HUES6 (cell line): ENCODE measurements around the gene CACNB2.

ENCODE experiments used
- H3K27ac ChIP-seq: 2 replicates; pipeline ENCODE4 v1.7.0; 2013; ENCODE audit warnings: low read depth, mild to moderate bottlenecking, low read length, inconsistent platforms
- H3K27me3 ChIP-seq: 2 replicates; pipeline ENCODE4 v1.6.1; 2013; ENCODE audit warnings: low read length; ENCODE audit not compliant: control insufficient read depth, insufficient read depth
- H3K36me3 ChIP-seq: 2 replicates; pipeline ENCODE4 v1.6.1; 2013; ENCODE audit warnings: low read length; ENCODE audit not compliant: control insufficient read depth, insufficient read depth
- H3K4me1 ChIP-seq: 2 replicates; pipeline ENCODE4 v1.6.1; 2013; ENCODE audit warnings: low read length; ENCODE audit not compliant: control insufficient read depth, insufficient read depth
- H3K4me3 ChIP-seq: 2 replicates; pipeline ENCODE4 v1.5.1; 2013; ENCODE audit warnings: low read depth, low read length
- H3K9ac ChIP-seq: one replicate; pipeline ENCODE4 v1.6.1; 2013; ENCODE audit warnings: mild to moderate bottlenecking, low read length
- H3K9me3 ChIP-seq: 2 replicates; pipeline ENCODE4 v1.6.1; 2013; ENCODE audit warnings: low read depth, low read length; ENCODE audit not compliant: control insufficient read depth, insufficient read depth

The CACNB2 gene

GRCh38 chr10:18514537-18514936 lies 374.3 kb downstream of the CACNB2 start:
- Histone ChIP-seq H3K4me3 (no peak overlapping the region), H3K36me3 (0 out of 2 replicates have a peak, but pooled peaks cover 3% of the 10 kb centered on the region), H3K9ac (no peak overlapping the region), H3K4me1 (no peaks in the 10 kb centered on the region; the same call in 1 of the 2 replicates), H3K9me3 (no peaks in the 10 kb centered on the region), H3K27me3 (no peaks in the 10 kb centered on the region), H3K27ac (no peak overlapping the region)

DNA sequence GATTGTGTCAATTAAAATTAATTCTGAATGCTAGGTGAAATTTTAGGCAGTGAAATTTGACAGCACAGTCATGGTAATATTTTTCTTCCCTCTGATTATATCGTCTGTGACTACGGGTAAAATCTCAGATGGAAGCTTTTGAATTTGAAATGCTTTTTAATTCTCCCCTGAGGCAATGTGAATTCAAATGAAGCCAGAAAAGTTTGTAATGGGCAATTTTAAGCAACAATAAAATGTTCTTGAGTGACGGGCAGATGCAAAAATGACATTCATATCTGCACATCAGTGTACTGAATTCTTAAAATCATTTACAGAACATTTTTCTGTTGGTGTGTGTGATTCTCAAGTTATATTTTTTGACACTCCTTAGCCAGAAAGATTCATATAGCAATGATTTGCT lies 376.6 kb downstream of the CACNB2 start:
- Histone ChIP-seq H3K36me3 (0 out of 2 replicates have a peak, but pooled peaks cover 3% of the 10 kb centered on the region), H3K4me1 (no peaks in the 10 kb centered on the region; the same call in 1 of the 2 replicates), H3K27me3 (no peaks in the 10 kb centered on the region), H3K9me3 (no peaks in the 10 kb centered on the region), H3K27ac (no peak overlapping the region), H3K9ac (no peak overlapping the region), H3K4me3 (no peak overlapping the region)

- no peaks in the 10 kb centered on the region for H3K27me3 ChIP-seq
- no peaks in the 10 kb centered on the region for H3K9me3 ChIP-seq
- H3K36me3 ChIP-seq: no peaks in the 10 kb centered on the region
- no peak overlapping the region for H3K4me3 ChIP-seq
- no peak overlapping the region for H3K27ac ChIP-seq
- H3K4me1 ChIP-seq: no peaks in the 10 kb centered on the region; the same call in 1 of the 2 replicates
- H3K9ac ChIP-seq: no peak overlapping the region
Observed at GRCh38 chr10:18523025-18523424, 382.8 kb downstream of the CACNB2 start.

DNA sequence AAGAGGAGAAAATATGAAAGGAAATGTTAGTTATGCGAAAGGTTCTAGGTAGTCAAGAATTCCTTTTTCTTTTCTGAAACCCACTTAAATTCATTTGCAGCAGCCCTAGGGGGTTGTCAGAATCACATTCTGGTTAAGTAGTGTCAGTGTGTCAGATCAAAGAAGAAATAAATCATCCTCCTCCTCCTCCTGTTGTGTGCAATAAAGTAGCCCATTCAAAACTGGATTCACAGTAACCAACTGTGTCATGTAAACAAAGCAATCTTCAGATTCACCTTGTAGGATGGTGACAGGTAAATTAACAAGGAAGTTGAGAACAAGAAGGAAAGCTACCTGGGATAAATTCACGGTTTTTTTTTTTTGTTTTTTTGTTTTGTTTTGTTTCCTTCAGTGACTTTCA lies 383.6 kb downstream of the CACNB2 start:
- Histone ChIP-seq H3K4me3 (no peak overlapping the region), H3K27ac (no peak overlapping the region), H3K9me3 (no peaks in the 10 kb centered on the region), H3K9ac (no peak overlapping the region), H3K36me3 (no peaks in the 10 kb centered on the region), H3K4me1 (no peaks in the 10 kb centered on the region), H3K27me3 (no peaks in the 10 kb centered on the region)

DNA sequence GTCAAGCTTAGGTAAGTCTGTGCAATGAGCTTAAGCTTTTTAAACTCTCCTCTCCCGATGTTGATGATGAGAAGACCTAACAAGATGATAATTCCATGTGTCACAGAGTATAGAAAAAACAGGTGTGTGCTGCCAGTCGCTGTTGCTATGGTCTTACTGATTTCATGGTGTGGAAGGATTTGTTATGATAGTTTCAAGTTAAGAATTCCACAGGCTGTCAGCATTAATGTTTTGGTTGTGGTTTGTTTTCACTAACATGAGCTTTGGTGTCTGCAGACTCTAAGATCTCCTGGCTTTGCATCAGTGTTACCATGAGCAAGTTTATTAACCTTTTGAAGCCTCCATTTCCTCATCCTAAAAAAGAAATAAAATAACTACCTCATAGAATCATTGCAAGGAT lies 387.5 kb downstream of the CACNB2 start:
- Histone ChIP-seq H3K9ac (no peak overlapping the region), H3K27me3 (no peaks in the 10 kb centered on the region), H3K4me3 (no peak overlapping the region), H3K9me3 (peaks cover 7% of the 10 kb centered on the region; the same call in 1 of the 2 replicates), H3K36me3 (peaks cover 14% of the 10 kb centered on the region), H3K27ac (no peak overlapping the region), H3K4me1 (no peaks in the 10 kb centered on the region)

DNA sequence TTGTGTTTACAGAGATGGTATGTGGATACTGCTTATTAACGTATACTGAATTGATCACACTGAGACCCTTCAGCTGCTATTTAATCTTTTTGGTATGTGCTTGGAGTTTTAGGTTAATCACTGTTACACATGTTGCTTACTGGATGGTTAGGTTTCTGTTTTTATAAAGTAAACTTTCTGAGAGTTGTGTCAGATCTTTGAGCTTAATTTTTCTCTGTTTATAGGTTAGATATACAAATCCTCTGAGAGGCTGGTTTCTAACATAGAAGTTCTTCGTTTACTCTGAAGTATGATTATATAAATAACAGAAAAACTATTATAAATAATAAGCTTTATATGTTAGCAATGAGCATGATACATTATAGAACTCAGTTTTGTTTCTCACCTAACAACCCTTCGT lies 388.1 kb downstream of the CACNB2 start:
- no peak overlapping the region for H3K27ac ChIP-seq
- no peak overlapping the region for H3K9ac ChIP-seq
- H3K4me1 ChIP-seq: no peaks in the 10 kb centered on the region

DNA sequence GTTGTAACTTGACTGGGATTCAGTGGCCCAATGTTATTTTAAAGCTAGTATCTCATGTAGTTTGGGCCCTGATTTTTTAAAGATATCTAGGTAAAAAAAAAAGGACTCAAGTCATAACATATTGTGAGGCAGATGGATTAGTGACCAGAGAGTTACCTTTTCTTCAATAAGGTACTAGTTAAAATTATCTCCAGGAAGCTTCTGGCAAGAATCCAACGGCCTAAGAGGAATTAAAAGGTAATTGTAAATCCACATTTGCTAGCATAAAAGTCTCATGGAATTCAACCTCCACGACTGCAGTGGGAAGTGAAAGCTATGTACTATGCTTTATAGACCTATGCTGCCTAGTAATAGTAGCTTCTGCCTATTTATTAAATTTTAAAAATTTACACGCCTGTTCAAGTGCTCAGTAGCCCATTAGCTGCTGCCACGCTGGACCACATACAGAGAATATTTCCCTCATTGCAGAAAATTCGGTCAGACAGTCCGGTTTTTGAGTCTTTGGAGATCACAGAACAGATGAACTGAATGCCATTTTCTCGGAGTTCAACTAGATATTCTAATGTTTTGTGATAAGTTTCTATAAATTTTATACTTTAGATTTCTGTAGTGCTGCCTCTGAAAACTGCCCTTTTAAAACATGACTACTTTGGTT lies 392.8 kb downstream of the CACNB2 start:
- no peaks in the 10 kb centered on the region for H3K4me1 ChIP-seq
- peaks cover 7% of the 10 kb centered on the region; the same call in 1 of the 2 replicates for H3K9me3 ChIP-seq
- no peak overlapping the region for H3K9ac ChIP-seq
- peaks cover 28% of the 10 kb centered on the region for H3K36me3 ChIP-seq
- H3K27me3 ChIP-seq: no peaks in the 10 kb centered on the region
- H3K4me3 ChIP-seq: no peak overlapping the region
- no peak overlapping the region for H3K27ac ChIP-seq

More for the DNA sequence above, 388.1 kb downstream of the CACNB2 start:
- Histone ChIP-seq H3K36me3 (peaks cover 16% of the 10 kb centered on the region), H3K4me3 (no peak overlapping the region), H3K27me3 (no peaks in the 10 kb centered on the region), H3K9me3 (peaks cover 7% of the 10 kb centered on the region; the same call in 1 of the 2 replicates)

DNA sequence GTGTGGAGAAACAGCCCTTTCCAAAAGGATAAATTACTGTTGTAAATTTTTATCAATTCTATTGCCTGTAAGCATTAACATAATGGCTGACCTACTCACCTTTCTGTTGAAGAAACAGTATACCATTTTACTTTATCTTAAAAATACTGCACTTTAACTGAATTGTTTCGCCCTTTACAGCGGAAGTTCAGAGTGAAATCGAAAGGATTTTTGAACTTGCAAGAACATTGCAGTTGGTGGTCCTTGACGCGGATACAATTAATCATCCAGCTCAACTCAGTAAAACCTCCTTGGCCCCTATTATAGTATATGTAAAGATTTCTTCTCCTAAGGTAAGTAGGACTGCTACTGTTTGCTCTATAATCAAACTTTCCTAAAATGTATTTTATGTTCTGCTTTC lies 393.7 kb downstream of the CACNB2 start:
- Histone ChIP-seq H3K9me3 (peaks cover 7% of the 10 kb centered on the region; the same call in 1 of the 2 replicates), H3K9ac (no peak overlapping the region), H3K4me1 (no peaks in the 10 kb centered on the region), H3K27me3 (no peaks in the 10 kb centered on the region), H3K27ac (no peak overlapping the region), H3K4me3 (no peak overlapping the region), H3K36me3 (peaks cover 37% of the 10 kb centered on the region)

DNA sequence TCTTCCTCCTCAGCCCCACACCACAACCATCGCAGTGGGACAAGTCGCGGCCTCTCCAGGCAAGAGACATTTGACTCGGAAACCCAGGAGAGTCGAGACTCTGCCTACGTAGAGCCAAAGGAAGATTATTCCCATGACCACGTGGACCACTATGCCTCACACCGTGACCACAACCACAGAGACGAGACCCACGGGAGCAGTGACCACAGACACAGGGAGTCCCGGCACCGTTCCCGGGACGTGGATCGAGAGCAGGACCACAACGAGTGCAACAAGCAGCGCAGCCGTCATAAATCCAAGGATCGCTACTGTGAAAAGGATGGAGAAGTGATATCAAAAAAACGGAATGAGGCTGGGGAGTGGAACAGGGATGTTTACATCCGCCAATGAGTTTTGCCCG lies 399.1 kb downstream of the CACNB2 start:
- no peak overlapping the region for H3K4me3 ChIP-seq
- H3K4me1 ChIP-seq: no peaks in the 10 kb centered on the region
- H3K36me3 ChIP-seq: peaks cover 41% of the 10 kb centered on the region
- no peak overlapping the region for H3K27ac ChIP-seq
- H3K9me3 ChIP-seq: no peaks in the 10 kb centered on the region
- no peaks in the 10 kb centered on the region for H3K27me3 ChIP-seq
- no peak overlapping the region for H3K9ac ChIP-seq

- Histone ChIP-seq H3K4me3 (no peak overlapping the region), H3K27me3 (no peaks in the 10 kb centered on the region), H3K9me3 (no peaks in the 10 kb centered on the region), H3K27ac (no peak overlapping the region), H3K36me3 (peaks cover 44% of the 10 kb centered on the region), H3K9ac (no peak overlapping the region), H3K4me1 (no peaks in the 10 kb centered on the region)
Observed at GRCh38 chr10:18540195-18540594, 400.0 kb downstream of the CACNB2 start.

DNA sequence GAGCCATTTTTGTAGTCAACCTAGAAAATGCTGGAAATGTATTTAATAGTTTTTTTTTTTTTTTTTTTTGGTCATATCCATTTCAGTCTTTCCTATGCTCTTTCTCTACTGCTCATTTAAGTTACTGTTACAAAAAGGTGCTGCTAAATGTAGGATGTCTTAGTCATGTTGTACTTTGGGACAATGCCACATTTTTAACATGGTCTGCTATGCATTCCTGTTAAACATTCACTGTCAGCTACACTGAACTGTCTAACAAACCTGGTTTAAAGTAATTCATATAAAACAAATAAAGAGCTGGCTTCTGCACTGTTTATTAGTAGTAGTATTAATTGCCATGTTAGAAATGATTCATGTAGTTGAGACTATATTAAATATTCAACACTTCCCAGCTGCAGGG lies 402.6 kb downstream of the CACNB2 start:
- H3K27me3 ChIP-seq: no peaks in the 10 kb centered on the region
- no peaks in the 10 kb centered on the region for H3K9me3 ChIP-seq
- no peaks in the 10 kb centered on the region for H3K4me1 ChIP-seq
- no peak overlapping the region for H3K4me3 ChIP-seq
- H3K27ac ChIP-seq: no peak overlapping the region
- peaks cover 36% of the 10 kb centered on the region for H3K36me3 ChIP-seq
- H3K9ac ChIP-seq: no peak overlapping the region
